GM12801 (cell line): Measurements from ENCODE around the gene PIK3AP1.

ENCODE experiments used
- TF ChIP-seq, protein P1 (sequence below): IDR thresholded peaks from one replicate; pipeline ENCODE4 v1.5.1; 2011; ENCODE audit warnings: control low read depth; ENCODE audit not compliant: insufficient read length; ENCODE audit errors: extremely low read depth

Gene PIK3AP1

DNA sequence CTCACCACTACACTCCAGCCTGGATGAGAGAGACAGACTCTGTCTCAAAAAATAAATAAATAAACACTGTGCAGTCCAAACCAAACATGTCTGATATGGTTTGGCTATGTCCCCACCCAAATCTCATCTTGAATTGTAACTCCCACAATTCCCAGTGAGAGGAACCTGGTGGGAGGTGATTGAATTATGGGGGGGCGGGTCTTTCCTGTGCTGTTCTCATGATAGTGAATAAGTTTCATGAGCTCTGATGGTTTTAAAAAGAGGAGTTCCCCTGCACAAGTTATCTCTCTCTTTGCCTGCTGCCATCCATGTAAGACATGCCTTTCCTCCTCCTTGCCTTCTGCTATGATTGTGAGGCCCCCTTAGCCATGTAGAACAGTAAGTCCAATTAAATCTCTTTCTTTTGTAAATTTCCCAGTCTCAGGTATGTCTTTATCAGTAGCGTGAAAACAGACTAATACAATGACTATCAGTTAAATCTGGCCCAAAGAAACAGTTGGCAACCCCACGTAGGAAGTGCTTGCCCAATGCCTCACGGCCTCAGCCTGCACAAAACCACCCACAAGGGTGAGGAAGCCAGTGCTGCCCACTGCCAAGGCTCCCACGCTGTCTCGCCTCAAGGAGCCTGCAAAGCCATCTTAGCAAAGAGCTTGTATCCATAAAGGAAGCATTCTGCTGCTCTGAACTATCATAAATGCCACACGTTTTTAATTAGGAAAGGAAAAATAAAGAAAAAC lies 64.7 kb downstream of the PIK3AP1 start:
- TF ChIP-seq, protein P1, sequence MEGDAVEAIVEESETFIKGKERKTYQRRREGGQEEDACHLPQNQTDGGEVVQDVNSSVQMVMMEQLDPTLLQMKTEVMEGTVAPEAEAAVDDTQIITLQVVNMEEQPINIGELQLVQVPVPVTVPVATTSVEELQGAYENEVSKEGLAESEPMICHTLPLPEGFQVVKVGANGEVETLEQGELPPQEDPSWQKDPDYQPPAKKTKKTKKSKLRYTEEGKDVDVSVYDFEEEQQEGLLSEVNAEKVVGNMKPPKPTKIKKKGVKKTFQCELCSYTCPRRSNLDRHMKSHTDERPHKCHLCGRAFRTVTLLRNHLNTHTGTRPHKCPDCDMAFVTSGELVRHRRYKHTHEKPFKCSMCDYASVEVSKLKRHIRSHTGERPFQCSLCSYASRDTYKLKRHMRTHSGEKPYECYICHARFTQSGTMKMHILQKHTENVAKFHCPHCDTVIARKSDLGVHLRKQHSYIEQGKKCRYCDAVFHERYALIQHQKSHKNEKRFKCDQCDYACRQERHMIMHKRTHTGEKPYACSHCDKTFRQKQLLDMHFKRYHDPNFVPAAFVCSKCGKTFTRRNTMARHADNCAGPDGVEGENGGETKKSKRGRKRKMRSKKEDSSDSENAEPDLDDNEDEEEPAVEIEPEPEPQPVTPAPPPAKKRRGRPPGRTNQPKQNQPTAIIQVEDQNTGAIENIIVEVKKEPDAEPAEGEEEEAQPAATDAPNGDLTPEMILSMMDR, result no peak

DNA sequence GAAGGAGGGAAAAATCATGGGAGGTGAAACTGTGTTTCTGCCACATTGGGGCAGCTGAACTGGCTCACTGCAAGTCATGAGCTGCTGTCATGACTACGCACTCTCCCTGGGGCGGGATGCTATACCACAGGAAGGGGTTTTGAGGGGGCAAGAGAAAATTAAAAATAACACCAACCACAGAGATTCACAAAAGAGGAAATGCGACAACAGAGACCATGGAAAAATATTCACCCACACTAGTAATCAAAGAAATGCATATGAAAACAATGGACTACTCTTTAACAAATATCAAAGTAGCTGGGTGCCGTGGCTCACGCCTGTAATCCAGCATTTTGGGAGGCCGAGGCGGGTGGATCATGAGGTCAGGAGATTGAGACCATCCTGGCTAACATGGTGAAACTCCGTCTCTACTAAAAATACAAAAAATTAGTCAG lies 68.3 kb downstream of the PIK3AP1 start:
- TF ChIP-seq, protein P1, result no peak

DNA sequence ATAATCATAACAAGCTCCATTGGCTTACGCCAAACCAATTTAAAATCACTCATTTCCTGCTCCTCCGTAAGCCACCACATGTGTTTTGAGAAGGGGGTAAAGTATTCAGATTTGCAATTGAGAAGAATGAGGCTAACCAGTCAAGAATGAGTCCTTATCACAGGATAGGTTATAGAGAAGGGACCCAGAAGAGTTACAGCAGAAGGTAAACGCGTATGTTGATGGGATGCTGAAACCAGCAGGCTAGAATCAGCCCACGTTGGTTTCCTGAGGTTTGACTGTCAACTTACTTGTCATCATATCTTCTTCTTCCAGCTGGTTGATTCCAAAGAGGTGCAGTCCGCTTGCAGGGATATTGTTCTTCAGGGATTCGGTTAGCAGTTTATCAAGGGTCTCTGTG lies 69.4 kb downstream of the PIK3AP1 start:
- TF ChIP-seq, protein P1, result no peak

DNA sequence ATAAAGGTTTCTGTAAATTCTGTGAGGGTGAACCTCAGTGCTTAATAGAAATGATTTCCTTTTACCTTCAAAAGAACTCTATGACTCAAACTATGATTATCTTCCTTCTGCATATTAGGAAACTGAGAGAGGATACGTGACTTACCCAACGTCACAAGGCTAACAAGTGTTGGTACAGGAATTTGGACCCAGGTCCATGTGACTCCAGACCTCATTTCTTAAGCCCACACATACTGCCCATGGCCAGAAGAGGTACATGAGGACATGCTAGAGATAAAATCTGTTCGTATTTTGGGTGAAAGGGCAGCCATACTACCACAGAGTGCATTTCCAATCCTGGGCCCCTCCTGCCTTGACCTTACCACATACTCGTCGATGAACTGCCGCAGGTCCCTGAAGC lies 72.0 kb downstream of the PIK3AP1 start:
- TF ChIP-seq, protein P1, result no peak

DNA sequence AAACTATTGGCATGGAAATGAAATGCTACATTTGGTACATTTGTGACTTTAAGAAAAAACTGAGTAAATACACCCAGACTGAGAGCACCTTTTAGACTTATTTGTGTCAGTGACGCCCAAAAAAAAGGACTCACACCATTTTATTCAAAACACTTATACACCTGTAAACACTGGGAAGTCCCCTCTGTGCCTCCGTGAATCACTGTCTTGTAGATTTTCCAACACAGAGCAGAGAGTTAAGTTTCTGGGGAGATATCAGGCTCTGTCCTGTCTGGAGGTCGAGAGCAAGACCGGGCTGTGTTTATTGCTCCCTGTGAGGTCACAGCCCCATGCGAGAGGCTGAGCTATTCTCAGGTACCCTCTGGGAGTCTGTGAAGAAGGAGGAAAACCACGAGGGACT lies 72.8 kb downstream of the PIK3AP1 start:
- TF ChIP-seq, protein P1, result no peak

DNA sequence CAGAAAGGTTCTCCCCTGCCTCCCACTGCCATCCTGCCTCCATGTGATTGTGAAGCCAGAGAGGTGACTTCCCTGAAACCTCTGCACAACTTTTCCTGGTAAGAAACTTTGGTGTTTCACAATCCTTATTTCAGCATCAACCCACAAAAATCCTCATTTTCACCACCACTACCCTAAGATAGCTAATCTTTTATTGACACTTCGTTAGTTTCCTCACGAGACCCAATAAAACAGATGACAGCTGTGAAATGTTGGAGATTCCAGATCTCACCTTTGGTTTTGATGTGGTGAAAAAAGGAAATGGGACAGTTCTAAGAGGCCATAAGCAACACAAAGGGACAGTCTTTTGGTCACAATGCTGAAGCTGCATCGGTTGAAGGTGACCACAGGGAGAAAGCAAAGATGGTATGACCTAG lies 73.6 kb downstream of the PIK3AP1 start:
- TF ChIP-seq, protein P1, result no peak

DNA sequence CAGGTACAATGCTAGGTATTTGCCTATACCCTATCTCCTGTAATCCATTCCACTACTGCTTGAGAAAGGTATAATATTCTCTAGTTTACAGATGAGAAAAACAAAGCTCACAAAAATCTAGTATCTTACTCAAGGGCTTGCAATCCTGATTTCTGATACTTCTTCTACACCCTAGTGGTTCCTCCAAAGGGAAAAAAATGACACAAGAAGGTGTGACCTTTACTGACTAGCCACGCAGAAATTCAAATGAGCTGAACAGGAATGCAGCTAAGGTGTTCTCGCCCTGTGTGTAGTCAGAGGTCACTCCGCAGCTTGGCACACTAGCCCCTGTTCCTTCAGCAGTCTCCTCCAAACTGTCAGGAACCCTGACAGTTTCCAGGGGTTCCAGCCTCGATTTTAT lies 74.0 kb downstream of the PIK3AP1 start:
- TF ChIP-seq, protein P1, result no peak
